ENCODE data around the gene CEBPA.
"Not testable (repeated sequence)": the region's sequence is repeated elsewhere in the genome, so short reads cannot be mapped to it uniquely, and the experiment has no call there.

CEBPA gene

DNA sequence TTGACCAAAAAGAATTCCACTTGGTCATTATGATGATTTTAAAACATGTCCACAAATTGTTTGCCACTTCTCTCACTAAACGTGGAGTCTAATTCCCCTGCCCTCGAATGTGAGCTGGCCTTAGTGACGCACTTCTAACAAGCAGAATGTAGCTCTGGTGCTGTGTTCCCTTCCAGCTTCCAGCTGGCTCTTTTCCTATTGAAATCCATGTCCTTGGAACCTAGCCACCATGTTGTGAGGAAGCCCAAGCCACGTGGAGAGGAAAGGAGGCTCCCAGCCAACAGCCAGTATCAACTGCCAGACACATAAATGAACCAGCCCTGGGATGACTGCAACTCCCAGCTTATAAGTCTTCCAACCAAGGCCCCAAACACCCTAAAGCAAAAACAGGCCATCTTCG, 23.6 kb upstream of the CEBPA start:
- DNase-seq (ENCODE audit: low read depth, low spot score) = no peak

DNA sequence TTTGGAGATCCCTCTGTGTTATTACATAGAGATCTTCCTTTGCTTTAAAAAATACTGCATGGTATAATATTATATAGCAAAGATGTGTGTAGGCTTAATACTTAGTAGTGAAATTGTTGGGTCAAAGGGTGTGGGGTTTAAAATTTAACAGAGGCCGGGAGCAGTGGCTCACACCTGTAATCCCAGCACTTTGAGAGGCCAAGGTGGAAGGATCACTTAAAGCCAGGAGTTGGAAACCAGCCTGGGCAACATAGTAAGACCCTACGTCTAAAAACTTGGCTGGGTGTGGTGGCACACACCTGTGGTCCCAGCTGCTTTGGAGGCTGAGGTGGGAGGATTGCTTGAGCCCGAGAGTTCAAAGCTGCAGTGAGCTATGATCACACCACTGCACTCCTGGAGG, 22.3 kb upstream of the CEBPA start:
- no peak for DNase-seq (ENCODE audit: low read depth, low spot score)

DNA sequence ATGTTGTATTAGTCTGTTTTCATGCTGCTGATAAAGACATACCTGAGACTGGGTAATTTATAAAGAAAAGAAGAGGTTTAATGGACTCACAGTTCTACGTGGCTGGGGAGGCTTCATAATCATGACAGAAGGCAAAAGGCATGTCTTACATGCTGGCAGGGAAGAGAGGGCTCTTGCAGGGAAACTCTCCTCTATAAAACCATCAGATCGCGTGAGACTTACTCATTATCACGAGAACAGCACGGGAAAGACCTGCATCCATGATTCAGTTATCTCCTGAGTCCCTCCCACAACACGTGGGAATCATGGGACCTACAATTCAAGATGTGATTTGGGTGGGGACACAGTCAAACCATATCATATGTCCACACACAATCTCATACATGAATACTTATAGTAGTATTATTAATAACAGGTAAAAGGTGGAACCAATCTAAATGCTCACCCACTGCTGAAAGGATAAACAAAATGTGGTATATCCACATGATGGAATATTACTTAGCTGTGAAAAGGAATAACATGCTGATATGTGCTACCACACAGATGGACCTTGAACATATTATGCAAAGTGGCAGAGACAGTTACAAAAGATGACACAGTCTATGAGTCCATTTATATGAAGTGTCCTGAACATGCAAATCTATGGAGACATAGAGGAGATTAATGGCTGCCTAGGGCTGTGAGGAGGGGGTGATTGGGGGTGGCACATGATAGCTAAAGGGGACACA, 20.9 kb upstream of the CEBPA start:
- no peak for DNase-seq (ENCODE audit: low read depth, low spot score)

DNA sequence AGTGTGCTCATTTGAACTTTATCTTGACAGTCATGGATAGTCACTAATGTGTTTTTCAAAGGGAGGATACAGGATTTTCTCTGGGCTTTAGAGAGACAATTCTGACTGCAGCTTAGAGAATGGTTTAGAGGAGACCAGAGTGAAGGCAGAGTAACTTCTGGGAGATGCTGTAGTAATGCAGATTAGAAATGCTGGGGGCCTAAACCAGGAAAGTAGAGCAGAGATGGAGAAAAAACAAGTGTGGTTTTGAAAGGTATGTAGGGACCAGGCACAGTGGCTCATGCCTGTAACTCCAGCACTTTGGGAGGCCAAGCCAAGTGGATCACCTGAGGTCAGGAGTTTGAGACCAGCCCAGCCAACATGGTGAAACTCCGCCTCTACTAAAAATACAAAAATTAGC, 18.3 kb upstream of the CEBPA start:
- no peak for DNase-seq (ENCODE audit: low read depth, low spot score)

DNA sequence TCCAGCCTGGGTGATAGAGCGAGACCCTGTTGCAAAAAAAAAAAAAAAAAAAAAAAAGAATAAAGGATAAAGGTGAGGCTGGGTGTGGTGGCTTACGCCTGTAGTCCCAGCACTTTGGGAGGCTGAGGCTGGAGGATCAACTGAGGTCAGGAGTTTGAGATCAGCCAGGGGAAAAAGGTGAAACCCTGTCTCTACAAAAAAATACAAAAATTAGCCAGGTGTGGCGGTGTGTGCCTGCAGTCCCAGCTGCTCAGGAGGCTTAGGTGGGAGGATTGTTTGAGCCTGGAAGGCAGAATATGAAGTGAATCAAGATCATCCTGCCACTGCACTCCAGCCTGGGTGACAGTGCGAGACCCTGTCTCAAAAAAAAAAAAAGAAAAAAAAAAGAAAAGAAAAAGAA, 15.7 kb upstream of the CEBPA start:
- DNase-seq (ENCODE audit: low read depth, low spot score) = not testable (repeated sequence)

DNA sequence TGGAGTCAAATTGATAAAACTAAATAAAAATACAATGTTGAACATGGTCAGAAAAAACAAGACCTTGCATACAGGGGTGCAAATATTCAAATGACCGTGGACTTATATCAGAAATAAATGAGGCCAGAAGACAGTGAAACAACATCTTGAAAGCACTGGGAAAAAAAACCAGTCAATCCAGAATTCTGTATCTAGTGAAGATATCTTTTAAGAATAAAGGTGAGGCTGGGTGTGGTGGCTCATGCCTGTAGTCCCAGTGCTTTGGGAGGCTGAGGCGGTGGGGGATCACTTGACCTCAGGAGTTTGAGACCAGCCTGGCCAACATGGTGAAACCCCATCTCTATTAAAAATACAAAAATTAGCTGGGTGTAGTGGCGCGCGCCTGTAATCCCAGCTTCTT, 15.2 kb upstream of the CEBPA start:
- DNase-seq (ENCODE audit: low read depth, low spot score) = no peak

DNA sequence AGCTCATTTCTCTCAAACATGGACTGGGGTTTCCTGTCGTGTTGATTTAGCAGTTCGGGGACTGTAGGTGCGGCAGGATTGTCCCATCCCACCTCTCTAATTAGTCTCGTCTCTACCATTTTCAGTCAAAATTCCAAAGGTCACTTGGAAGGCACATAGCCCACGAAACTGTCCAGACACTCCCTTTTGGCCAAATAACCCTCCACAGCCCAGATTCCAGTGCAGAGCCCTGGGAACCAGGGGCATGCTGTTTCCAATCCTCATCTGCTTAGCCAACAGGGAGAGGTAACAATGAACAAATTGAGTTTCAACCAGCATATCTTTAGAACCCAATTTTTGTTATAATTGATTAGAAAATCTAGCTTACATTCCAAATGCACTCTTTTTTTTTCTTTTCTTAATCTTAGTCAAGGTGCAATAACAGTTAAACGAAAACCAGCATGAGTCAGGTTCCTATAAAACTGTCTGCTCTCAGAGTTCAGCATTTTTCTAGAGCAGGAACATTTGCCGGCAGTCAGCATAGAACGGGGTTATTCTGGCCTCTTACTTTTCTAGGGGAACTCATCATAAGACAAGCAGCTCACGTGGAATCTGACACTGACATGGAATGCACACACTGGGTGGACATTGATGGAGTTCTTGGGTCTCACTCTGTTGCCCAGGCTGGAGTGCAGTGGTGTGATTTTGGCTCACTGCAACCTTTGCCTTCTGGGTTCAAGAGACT, 14.4 kb upstream of the CEBPA start:
- DNase-seq (ENCODE audit: low read depth, low spot score) = no peak

DNA sequence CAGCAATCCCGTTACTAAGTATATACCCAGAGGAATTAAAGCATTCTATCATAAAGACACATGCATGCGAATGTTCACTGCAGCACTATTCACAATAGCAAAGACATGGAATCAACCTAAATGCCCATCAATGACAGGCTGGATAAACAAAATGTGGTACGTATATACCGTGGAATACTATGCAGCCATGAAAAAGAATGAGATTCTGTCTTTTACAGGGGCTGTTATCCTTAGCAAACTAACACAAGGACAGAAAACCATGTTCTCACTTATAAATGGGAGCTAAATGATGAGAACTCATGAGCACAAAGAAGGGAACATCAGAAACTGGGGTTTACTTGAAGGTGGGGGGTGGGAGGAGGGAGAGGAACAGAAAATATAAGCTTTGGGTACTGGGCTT, 10.5 kb upstream of the CEBPA start:
- not testable (repeated sequence) for DNase-seq (ENCODE audit: low read depth, low spot score)

DNA sequence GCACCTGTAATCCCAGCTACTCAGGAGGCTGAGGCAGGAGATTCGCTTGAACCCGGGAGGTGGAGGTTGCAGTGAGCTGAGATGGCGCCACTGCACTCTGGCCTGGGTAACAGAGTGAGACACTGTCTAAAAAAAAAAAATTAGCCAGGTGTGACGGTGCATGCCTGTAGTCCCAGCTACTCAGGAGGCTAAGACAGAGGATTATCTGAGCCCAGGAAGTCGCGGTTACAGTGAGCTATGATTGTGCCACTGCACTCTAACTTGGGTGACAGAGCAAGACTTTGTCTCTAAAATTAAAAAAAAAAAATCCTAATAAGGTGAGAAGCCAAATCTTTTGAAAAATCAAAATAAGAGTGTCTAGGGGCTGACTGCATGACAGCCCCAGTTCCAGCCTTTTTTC, 9.7 kb upstream of the CEBPA start:
- DNase-seq (ENCODE audit: low read depth, low spot score) = no peak

DNA sequence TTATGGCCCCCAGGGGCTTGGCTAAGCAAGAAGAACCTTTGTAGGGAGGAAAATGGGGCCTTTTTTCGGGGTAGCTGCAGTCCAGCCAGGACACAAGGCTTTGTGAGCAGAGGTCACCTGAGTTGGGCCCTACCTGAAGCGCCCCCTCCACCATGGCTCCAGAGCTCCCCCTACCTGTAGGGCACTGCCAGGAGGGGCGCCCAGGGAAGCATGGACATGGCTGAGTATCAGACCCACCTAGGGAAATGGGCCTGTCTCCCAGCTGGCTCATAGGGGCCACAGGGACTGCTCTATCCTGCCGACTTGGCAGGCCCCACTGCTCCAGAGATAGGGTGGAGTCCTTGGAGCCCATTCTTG, 9.0 kb upstream of the CEBPA start:
- DNase-seq (ENCODE audit: low read depth, low spot score) = no peak

DNA sequence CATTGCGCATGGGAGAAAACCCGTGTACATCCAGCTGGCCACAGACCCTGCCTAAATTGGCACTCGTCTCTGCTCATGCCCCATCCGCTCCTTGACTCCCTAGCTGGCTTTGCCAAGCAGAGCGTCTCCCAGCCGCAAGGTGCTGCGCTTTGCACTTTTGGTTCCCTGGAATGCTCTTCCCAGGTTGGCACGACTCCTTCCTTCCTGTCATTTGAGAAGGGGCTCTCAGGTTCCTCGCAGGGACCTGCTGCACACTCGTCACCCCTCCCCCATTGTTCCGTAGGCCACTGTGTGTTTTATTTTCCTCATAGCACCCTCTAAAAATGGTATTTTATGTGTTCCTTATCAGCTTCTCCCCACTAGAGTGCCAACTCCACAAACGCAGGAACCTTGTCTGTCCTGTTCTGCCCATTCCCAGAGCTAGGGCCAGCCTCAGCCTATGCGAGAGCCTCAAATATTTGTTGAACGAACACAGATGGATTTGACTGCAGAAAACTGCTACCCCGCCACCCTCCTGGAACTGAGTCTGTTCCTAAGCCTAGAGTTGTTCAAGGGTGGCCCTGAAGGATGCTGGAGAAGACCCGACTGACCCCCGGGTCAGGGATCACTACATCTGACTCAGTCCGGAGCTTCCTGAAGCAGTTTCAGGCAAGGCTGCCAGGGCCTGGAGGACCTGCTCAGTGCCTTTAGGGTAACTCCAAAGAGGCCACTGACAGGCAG, 8.4 kb upstream of the CEBPA start:
- DNase-seq (ENCODE audit: low read depth, low spot score) = no peak

DNA sequence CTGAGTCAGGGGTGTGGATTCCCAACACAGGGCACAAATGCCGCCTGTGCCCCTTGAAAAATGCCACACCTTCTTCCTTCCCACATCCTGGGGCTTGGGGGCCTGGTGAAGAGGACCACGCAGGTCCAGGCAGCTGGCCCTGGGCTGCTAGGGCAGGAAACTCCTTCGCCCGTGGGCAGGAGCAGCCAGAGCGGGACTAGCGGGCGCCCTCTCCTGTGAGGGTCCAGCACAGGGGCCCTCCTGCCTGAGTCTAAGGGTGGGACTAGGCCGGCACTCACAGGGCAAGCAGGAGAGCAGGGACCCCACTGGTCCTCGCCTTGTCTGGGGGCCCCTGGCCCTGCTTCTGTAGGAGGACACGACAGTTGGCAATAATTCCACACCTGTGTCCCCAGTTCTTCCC, 7.5 kb upstream of the CEBPA start:
- no peak for DNase-seq (ENCODE audit: low read depth, low spot score)

DNA sequence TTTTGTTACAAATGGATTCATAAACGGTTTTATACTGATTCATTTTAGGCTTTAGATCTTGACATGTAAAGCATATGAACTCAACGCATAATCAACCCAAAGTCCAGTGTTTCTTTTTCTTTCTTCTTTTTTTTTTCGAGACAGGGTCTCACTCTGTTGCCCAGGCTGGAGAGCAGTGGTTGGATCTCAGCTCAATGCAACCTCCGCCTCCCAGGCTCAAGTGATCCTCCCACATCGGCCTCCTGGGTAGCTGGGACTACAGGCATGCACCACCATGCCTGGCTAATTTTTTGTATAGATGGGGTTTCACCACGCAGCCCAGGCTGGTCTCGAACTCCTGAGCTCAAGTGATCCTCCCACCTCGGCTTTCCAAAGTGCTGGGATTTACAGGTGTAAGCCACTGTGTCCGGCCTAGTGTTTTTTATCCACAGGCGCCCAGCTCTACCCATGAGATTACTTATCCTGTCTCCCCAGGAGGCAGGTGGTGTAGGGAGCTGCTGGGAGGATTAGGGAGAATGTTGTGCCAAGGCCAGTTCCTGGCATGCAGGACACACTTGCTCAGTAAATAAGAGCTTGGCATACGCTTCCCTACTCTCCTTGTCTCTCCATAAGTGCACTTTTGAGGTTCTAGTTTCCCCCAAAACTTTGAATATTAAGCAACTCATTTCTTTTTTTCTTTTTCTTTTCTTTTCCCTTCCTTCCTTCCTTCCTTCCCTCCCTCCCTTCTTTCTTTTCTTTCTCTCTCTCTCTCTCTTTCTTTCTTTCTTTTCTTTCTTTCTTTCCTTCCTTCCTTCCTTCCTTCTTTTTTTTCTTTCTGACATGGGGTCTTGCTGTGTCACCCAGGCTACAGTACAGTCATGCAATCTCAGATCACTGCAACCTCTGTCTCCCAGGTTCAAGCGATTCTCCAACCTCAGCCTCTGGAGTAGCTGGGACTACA, 4.8 kb upstream of the CEBPA start:
- no peak for DNase-seq (ENCODE audit: low read depth, low spot score)

DNA sequence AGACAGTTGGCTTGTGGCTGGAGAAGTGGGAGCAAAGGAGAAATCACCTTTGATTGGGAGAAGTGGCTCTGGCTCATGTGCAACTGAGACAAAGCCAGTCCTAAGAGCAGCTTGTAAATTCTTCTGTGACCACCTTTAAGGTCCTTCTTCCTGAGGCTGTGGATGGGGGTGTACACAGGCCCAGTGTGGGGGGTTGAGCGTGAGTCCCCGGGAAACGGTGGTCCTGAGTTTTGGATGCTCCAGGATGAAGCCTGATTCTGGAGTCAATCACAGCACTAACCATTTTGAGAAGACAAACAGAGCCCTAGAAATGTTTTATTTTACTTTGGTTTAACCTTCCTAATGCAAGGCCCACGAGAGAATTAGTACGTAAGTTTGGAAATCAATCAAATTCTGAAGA, 3.9 kb upstream of the CEBPA start:
- no peak for DNase-seq (ENCODE audit: low read depth, low spot score)

DNA sequence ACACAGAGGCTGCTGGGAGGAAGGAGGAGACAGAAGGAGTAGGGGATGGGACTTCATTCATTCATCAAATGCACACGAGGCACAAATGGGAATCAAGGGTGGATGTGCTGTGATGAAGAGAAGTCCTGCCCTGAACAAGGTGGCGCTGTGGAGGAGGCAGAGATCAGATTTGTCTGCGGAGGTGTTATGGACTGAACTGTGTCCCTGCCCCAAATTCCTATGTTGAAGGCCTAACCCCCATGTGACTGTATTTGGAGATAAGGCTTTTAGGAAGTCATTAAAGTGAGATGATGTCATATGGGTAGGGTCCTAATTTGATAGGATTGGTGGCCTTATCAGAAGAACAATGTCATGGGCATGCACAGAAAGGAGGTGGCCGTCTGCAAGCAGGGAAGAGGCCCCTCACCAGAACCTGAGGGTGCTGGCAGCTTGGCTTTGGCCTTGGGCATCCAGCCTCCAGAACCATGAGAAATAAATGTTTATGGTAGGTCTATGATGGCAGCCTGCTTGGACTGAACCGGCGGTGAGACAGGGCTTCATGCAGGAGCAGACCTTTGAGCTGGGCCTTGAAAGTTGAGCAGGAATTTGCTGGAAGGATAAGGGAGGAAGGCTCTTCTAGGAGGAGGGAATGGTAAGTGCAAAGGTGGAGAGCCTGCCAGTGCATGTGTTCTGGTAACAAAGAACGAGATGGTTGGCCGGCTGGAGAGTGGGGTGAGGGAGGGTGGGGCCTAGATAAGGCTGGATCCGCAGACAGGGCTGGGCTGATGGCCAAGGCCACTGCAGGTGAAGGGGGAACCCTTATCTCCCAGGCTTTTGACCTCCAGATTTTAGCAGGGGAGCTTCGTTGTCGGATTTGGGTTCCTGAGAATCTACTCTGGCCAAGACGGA, 2.7 kb upstream of the CEBPA start:
- DNase-seq (ENCODE audit: low read depth, low spot score) = no peak

DNA sequence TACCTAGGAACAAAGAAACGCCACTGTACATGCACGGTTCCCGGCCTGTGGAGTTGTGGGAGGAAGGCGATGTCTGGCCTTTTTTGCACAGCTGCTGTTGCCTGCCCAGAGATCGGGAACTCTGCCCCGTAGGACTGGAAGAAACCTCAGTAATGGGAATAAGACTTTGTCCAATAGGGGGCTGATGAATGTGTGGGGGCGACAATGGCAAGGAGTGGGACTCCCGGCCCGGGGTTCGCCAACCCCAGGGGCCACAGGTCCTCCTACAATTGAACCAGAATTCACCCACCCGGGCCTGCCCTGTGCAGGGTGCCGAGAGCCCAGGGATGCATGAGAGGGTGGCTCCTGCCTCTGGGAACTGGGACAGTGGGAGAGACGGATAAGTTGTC, 2.0 kb upstream of the CEBPA start:
- no peak for DNase-seq (ENCODE audit: low read depth, low spot score)

DNA sequence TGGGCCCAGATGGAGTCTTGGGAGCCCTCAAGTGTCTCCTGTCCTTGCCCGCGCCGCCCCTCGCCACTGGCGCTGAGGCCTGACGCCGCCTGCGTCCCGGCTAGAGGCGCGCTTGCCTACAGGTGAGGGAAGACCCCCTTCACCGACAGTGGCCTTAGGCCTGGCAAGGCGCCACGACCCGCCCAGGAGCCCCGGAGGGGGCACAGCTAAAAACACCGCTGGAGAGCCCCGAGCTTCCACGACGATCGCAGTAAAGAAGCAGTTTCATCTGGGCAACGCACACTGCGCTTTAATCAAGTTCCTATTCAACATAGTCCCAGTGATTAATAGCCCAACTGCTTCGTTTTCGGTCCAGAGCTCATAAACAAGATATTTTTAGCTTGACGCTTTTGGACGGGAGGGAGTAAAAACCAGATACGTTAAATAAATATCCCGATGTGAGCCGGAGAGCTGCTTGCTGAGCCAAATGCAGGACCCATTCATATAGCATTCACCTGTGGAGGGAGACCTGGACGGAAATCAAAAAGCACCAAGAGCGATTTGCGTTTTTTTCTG, 1.5 kb upstream of the CEBPA start:
- no peak for DNase-seq (ENCODE audit: low read depth, low spot score)

DNA sequence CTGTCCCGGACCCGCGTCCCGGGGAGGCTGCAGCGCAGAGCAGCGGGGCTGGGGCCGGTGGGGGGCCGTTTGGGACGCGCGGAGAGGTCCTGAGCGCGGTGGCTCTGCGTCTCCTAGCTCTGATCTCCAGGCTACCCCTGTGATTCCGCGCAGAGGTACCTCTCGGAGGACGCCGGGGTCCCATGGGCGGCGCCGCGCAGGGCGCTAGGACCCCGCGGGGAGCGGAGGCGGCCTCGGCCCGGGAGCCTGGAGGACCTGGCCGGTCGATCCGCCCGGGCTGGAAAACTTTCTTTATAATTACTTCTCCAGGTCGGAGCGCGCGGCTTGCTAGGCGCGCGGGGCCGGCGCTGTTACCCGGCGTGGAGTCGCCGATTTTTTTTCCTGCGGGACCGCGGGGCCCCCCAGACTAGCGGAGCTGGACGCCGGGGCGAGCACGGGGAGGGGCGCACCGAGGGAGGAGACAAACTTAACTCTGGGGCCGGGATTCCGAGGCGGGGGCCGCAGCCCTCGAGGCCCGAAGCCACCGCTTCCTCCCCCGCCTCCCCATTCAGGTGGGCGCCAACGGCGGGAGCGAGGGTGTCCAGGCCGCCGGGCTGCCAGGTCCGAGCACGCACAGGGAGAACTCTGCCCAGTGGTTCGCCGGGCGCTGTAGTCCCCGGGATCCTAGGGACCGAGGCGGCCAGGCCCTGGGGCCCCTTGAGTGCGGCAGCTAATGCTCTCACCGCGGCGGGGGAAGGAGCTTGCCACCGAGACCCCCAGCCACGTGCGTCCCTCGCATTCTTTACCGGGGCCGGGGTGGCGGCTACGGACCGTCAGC, 848 bp upstream of the CEBPA start:
- DNase-seq (ENCODE audit: low read depth, low spot score) = no peak

DNA sequence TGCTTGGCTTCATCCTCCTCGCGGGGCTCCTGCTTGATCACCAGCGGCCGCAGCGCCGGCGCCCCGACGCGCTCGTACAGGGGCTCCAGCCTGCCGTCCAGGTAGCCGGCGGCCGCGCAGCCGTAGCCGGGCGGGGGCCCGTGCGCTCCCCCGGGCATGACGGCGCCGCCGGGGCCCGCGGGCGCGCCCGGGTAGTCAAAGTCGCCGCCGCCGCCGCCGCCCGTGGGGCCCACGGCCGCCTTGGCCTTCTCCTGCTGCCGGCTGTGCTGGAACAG, 497 bp downstream of the CEBPA start:
- DNase-seq (ENCODE audit: low read depth, low spot score) = no peak
